Measurements from ENCODE around the gene ENTREP3.

- no peak for TF ChIP-seq CTCF (IDR thresholded peaks at IDR 0.05 in 2 of 3, conservative IDR thresholded peaks at IDR 0.05 in 1 of 3; ENCODE audit: borderline replicate concordance in 1 of 3, insufficient read depth in 1 of 3, low read depth in 2 of 3, low read length in 2 of 3)
- TF ChIP-seq CEBPB (IDR thresholded peaks at IDR 0.05; ENCODE audit: low read depth): no peak
- no peak for TF ChIP-seq ATF3 (IDR thresholded peaks at IDR 0.05)
- TF ChIP-seq POLR2A (IDR thresholded peaks at IDR 0.05; ENCODE audit: borderline replicate concordance, extremely low read depth, insufficient read depth, insufficient read length): no peak
- TF ChIP-seq EZH2phosphoT487 (IDR thresholded peaks at IDR 0.05; ENCODE audit: borderline replicate concordance): no peak
- TF ChIP-seq SP1 (IDR thresholded peaks at IDR 0.05; ENCODE audit: low read depth): no peak
- TF ChIP-seq POLR2AphosphoS5 (IDR thresholded peaks at IDR 0.05; ENCODE audit: low read depth, low read length): no peak
- no peak for TF ChIP-seq MAX (IDR thresholded peaks at IDR 0.05)
- no peak for TF ChIP-seq JUND (IDR thresholded peaks at IDR 0.05)
- no peak for TF ChIP-seq SIN3A (IDR thresholded peaks at IDR 0.05; ENCODE audit: low read depth)
- no peak for TF ChIP-seq TCF7L2 (IDR thresholded peaks at IDR 0.05; ENCODE audit: borderline replicate concordance, extremely low read depth, insufficient read depth, insufficient read length)
These were observed 37.9 kb upstream of the ENTREP3 start for GRCh38 chr1:155293086-155293749.

Measured in HCT116 (cell line).